ENCODE results near the gene LMX1B. TPM values are rescaled to one million over a fixed set of nuclear protein-coding genes. Genes with fewer than 3 reads are reported as not detected.
A peak's percentile ranks its signal among the peaks of the same experiment; 100 is the strongest.

The LMX1B gene
- polyA plus RNA-seq, 1 donor (not counting 4 experiments of a cell fraction or from before 2014, with no cell fraction given) = 0.24 TPM

- Histone ChIP-seq H3K4me2 (ENCODE audit: control insufficient read depth, extremely low read depth, insufficient read depth, low read depth, low read length) (peak overlapping the region; percentile 51), H3K36me3 (ENCODE audit: control insufficient read depth in 2 of 2, extremely low read depth in 1 of 2, insufficient read depth in 2 of 2, low read length in 2 of 2) (no peaks in the 10 kb centered on the region), H3K4me3 (ENCODE audit: control insufficient read depth in 2 of 3, extremely low read depth in 1 of 3, insufficient read depth in 2 of 3, low read depth in 1 of 3, low read length in 3 of 3) (peak overlapping the region; percentile 22 to 27 (median 26)), H3K9me1 (ENCODE audit: control insufficient read depth, extremely low read depth, insufficient read depth, low read length) (no peaks in the 10 kb centered on the region), H3K9ac (ENCODE audit: control insufficient read depth, extremely low read depth, insufficient read depth, low read length) (no peak overlapping the region), H3K27me3 (ENCODE audit: control insufficient read depth, extremely low read depth, insufficient read depth, low read length) (peaks cover 43% of the 10 kb centered on the region), H3K4me1 (ENCODE audit: control insufficient read depth, extremely low read depth, insufficient read depth, low read length) (peaks cover 9% of the 10 kb centered on the region), H3K79me2 (ENCODE audit: control insufficient read depth, insufficient read depth, low read length) (no peaks in the 10 kb centered on the region), H4K20me1 (ENCODE audit: control insufficient read depth, extremely low read depth, insufficient read depth, low read length) (no peaks in the 10 kb centered on the region), H3K27ac (ENCODE audit: control insufficient read depth, insufficient read depth, low read length) (no peak overlapping the region), H3K9me3 (ENCODE audit: control insufficient read depth, low read depth, low read length) (no peaks in the 10 kb centered on the region), H2AFZ (ENCODE audit: control insufficient read depth, low read length) (peak overlapping the region; percentile 30)
- DNase-seq (ENCODE audit: low read depth, low spot score) (no peak), FAIRE-seq (no peak)
- peak; percentile 91 for TF ChIP-seq EZH2 (IDR thresholded peaks at IDR 0.05; ENCODE audit: low read length)
- TF ChIP-seq, protein P1, sequence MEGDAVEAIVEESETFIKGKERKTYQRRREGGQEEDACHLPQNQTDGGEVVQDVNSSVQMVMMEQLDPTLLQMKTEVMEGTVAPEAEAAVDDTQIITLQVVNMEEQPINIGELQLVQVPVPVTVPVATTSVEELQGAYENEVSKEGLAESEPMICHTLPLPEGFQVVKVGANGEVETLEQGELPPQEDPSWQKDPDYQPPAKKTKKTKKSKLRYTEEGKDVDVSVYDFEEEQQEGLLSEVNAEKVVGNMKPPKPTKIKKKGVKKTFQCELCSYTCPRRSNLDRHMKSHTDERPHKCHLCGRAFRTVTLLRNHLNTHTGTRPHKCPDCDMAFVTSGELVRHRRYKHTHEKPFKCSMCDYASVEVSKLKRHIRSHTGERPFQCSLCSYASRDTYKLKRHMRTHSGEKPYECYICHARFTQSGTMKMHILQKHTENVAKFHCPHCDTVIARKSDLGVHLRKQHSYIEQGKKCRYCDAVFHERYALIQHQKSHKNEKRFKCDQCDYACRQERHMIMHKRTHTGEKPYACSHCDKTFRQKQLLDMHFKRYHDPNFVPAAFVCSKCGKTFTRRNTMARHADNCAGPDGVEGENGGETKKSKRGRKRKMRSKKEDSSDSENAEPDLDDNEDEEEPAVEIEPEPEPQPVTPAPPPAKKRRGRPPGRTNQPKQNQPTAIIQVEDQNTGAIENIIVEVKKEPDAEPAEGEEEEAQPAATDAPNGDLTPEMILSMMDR (optimal IDR thresholded peaks at IDR 0.05 in 1 of 3, IDR thresholded peaks at IDR 0.05 in 1 of 3, conservative IDR thresholded peaks at IDR 0.05 in 1 of 3; ENCODE audit: extremely low read depth in 1 of 3, insufficient read depth in 2 of 3, low read length in 3 of 3) = no peak
- dilution Hi-C loops (cut with MboI; ENCODE audit: extremely low pct_ligation_motif_present, low sequenced_read_pairs) = no loop called here
Measured at GRCh38 chr9:126614455-126615244, 922 bp downstream of the LMX1B start.

DNA sequence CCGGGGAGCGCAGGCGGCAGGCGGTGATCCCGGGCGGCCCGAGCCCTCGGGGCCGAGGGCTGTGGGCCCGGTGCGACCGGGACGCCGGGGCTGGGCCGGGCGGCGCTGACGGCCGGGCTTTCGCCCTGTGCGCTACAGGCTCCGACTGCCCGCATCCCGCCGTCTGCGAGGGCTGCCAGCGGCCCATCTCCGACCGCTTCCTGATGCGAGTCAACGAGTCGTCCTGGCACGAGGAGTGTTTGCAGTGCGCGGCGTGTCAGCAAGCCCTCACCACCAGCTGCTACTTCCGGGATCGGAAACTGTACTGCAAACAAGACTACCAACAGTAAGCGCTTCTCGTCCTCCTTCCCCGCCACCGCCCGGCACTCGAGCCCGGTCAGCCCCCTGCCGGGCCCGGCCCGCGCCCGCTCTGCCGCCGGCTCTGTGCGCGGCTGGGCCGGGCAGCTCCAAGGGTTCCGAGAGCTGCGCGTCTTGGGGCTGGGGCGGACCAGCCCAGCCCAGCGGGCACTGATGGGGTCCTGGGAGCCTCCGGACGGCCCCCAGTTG lies 1.6 kb downstream of the LMX1B start:
- peak overlapping the region; percentile 51 for H3K4me2 ChIP-seq (ENCODE audit: control insufficient read depth, extremely low read depth, insufficient read depth, low read depth, low read length)
- no peak overlapping the region for H2AFZ ChIP-seq (ENCODE audit: control insufficient read depth, low read length)
- H3K9me3 ChIP-seq (ENCODE audit: control insufficient read depth, low read depth, low read length) = no peaks in the 10 kb centered on the region
- no peak overlapping the region for H3K4me3 ChIP-seq (ENCODE audit: control insufficient read depth in 2 of 3, extremely low read depth in 1 of 3, insufficient read depth in 2 of 3, low read depth in 1 of 3, low read length in 3 of 3)
- H3K27me3 ChIP-seq (ENCODE audit: control insufficient read depth, extremely low read depth, insufficient read depth, low read length) = peaks cover 40% of the 10 kb centered on the region
- dilution Hi-C loops (cut with MboI; ENCODE audit: extremely low pct_ligation_motif_present, low sequenced_read_pairs) = no loop called here
- no peaks in the 10 kb centered on the region for H3K79me2 ChIP-seq (ENCODE audit: control insufficient read depth, insufficient read depth, low read length)
- H3K9me1 ChIP-seq (ENCODE audit: control insufficient read depth, extremely low read depth, insufficient read depth, low read length) = no peaks in the 10 kb centered on the region
- TF ChIP-seq, protein P1 (optimal IDR thresholded peaks at IDR 0.05 in 1 of 3, IDR thresholded peaks at IDR 0.05 in 1 of 3, conservative IDR thresholded peaks at IDR 0.05 in 1 of 3; ENCODE audit: extremely low read depth in 1 of 3, insufficient read depth in 2 of 3, low read length in 3 of 3) = no peak
- no peak for TF ChIP-seq EZH2 (IDR thresholded peaks at IDR 0.05; ENCODE audit: low read length)
- H3K4me1 ChIP-seq (ENCODE audit: control insufficient read depth, extremely low read depth, insufficient read depth, low read length) = peaks cover 9% of the 10 kb centered on the region
- no peak for DNase-seq (ENCODE audit: low read depth, low spot score)
- H3K27ac ChIP-seq (ENCODE audit: control insufficient read depth, insufficient read depth, low read length) = no peak overlapping the region
- H4K20me1 ChIP-seq (ENCODE audit: control insufficient read depth, extremely low read depth, insufficient read depth, low read length) = no peaks in the 10 kb centered on the region
- no peaks in the 10 kb centered on the region for H3K36me3 ChIP-seq (ENCODE audit: control insufficient read depth in 2 of 2, extremely low read depth in 1 of 2, insufficient read depth in 2 of 2, low read length in 2 of 2)
- no peak for FAIRE-seq
- no peak overlapping the region for H3K9ac ChIP-seq (ENCODE audit: control insufficient read depth, extremely low read depth, insufficient read depth, low read length)
